Naive thymus-derived CD8-positive, alpha-beta T cell (primary cell): Measurements from ENCODE around the gene SERAC1. TPM values are rescaled to one million over a fixed set of nuclear protein-coding genes. Genes with fewer than 3 reads are reported as not detected.

Experiments used
- ATAC-seq, 2 donors: fragments of 150-1000 bp; cut with Tn5 transposase in 1 of 2; sonication (Bioruptor Pico), chemical (Tn5 transposase) in 1 of 2; 1 replicate in 1 of 2; 2 replicates in 1 of 2; pipeline ENCODE4 v1.10.0; 2021; ENCODE audit warnings: mild to moderate bottlenecking in 2 of 2, moderate library complexity in 2 of 2
- POLR2A ChIA-PET: fragments of 350-600 bp; sonication (Branson Sonifier 250); formaldehyde crosslinking; loops from one replicate; lab custom pipeline; 2021; ENCODE audit warnings: antibody characterized with exemption; lab: Charles Lee
- DNase-seq, 10 donors: peaks; one replicate each; pipeline versions ENCODE4 v3.0.0 to v3.0.0-alpha.2; 2020 to 2022
- H3K27ac Mint-ChIP-seq, 10 donors: one replicate each; pipeline ENCODE4 v1.8.0; 2020 to 2022; ENCODE audit warnings: mild to moderate bottlenecking in 10 of 10, mixed read lengths in 10 of 10, moderate library complexity in 4 of 10, inconsistent platforms in 1 of 10
- H3K27me3 Mint-ChIP-seq, 5 donors: one replicate each; pipeline ENCODE4 v1.8.0; 2021 to 2022; ENCODE audit warnings: mixed read lengths in 5 of 5
- H3K36me3 Mint-ChIP-seq, 3 donors: one replicate each; pipeline ENCODE4 v1.8.0; 2020 to 2022; ENCODE audit warnings: mixed read lengths in 3 of 3, mild to moderate bottlenecking in 2 of 3, inconsistent platforms in 1 of 3
- H3K4me1 Mint-ChIP-seq, 4 donors: one replicate each; pipeline ENCODE4 v1.8.0; 2021 to 2022; ENCODE audit warnings: mixed read lengths in 4 of 4
- H3K4me3 Mint-ChIP-seq, 10 donors: one replicate each; pipeline ENCODE4 v1.8.0; 2020 to 2022; ENCODE audit warnings: mild to moderate bottlenecking in 10 of 10, mixed read lengths in 10 of 10, moderate library complexity in 6 of 10, inconsistent platforms in 1 of 10
- H3K9me3 Mint-ChIP-seq, 9 donors: one replicate each; pipeline ENCODE4 v1.8.0; 2020 to 2022; ENCODE audit warnings: mixed read lengths in 9 of 9, mild to moderate bottlenecking in 3 of 9, inconsistent platforms in 1 of 9, moderate library complexity in 1 of 9
- polyA plus RNA-seq, 3 donors: library from polyadenylated mRNA; unstranded; fragments of 300-500 nt; fragmentation: Illumina TruSeq; gene quantifications; one replicate each; pipeline ENCODE4 v1.2.3, GENCODE V29; 2021
- total RNA-seq, 8 experiments: library from RNA in 2 of 8; stranded (reverse) in 2 of 8; gene quantifications; one replicate each; pipeline ENCODE4 v1.2.3 and lab custom pipeline; 2021 to 2026

SERAC1 gene
- total and polyA plus RNA-seq, 5 experiments from 2014 or later: 2.1 to 3.8 (median 3.2) TPM

- Mint-ChIP-seq H3K27me3 (no peaks in the 10 kb centered on the region), H3K27ac (no peak overlapping the region), H3K36me3 (peaks cover 4 to 36% (median 12%) of the 10 kb centered on the region in 3 donors), H3K9me3 (no peaks in the 10 kb centered on the region), H3K4me3 (no peak overlapping the region), H3K4me1 (no peaks in the 10 kb centered on the region)
- ATAC-seq (no peak), DNase-seq (no peak)
- POLR2A ChIA-PET: no interaction called here
Observed at GRCh38 chr6:158150701-158151100, 17.4 kb downstream of the SERAC1 start.

- no peak overlapping the region for H3K27ac Mint-ChIP-seq
- H3K4me3 Mint-ChIP-seq: no peak overlapping the region
Observed at GRCh38 chr6:158149641-158150040, 18.4 kb downstream of the SERAC1 start.

GRCh38 chr6:158143700-158144099 is 24.4 kb downstream of the SERAC1 start:
- H3K4me3 Mint-ChIP-seq: no peak overlapping the region
- peaks cover 4 to 50% (median 15%) of the 10 kb centered on the region in 3 donors for H3K36me3 Mint-ChIP-seq
- no peaks in the 10 kb centered on the region for H3K27me3 Mint-ChIP-seq
- POLR2A ChIA-PET: no interaction called here
- DNase-seq (no peak), ATAC-seq (no peak)
- no peaks in the 10 kb centered on the region for H3K9me3 Mint-ChIP-seq
- no peaks in the 10 kb centered on the region for H3K4me1 Mint-ChIP-seq
- H3K27ac Mint-ChIP-seq: no peak overlapping the region

More at GRCh38 chr6:158149641-158150040, 18.4 kb downstream of the SERAC1 start:
- Mint-ChIP-seq H3K27me3 (no peaks in the 10 kb centered on the region), H3K36me3 (peaks cover 4 to 30% (median 12%) of the 10 kb centered on the region in 3 donors), H3K9me3 (no peaks in the 10 kb centered on the region), H3K4me1 (no peaks in the 10 kb centered on the region)
- ATAC-seq (no peak), DNase-seq (no peak)
- POLR2A ChIA-PET: no interaction called here

DNA sequence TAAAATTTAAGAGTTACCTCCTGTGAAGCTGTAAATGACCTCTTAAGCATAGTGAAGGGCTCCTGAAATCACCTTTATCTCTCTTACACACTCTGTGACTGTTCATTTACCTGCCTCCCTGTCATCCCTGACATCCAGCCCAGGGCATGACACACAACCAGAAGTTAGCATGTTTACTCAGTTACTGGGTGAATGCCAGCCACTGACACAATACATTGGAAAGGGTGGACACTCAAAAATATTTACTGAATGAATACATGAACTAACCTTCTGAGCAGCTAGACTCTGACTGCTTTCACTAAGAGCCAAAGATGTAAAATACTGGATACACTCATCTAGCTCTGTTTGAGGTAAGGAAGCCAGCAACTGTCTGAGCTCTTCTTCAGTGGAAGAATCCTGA is 25.3 kb downstream of the SERAC1 start:
- H3K4me3 Mint-ChIP-seq: no peak overlapping the region
- peaks cover 4 to 47% (median 15%) of the 10 kb centered on the region in 3 donors for H3K36me3 Mint-ChIP-seq
- no peaks in the 10 kb centered on the region for H3K27me3 Mint-ChIP-seq
- POLR2A ChIA-PET: no interaction called here
- DNase-seq (no peak), ATAC-seq (no peak)
- H3K9me3 Mint-ChIP-seq: no peaks in the 10 kb centered on the region
- H3K4me1 Mint-ChIP-seq: no peaks in the 10 kb centered on the region
- no peak overlapping the region for H3K27ac Mint-ChIP-seq

DNA sequence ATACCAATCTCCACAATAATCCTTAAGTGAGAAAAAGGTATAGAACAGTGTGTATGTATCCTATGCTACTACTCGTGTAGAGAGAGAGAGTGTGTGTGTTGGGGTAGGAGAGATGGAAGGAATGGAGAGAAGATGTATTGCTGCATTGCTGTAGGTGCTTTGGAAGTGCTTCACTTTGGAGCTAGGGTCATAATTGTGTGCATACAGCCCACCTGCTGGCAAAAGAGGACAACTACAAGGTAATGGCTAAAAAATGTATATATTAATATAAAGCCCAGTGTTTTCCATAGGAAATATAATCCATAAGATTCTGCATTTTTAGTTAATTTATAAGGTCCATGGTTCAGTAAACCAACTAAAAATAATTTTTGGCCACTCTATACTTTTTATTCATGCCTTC is 36.1 kb downstream of the SERAC1 start:
- H3K4me3 Mint-ChIP-seq: no peak overlapping the region
- no peaks in the 10 kb centered on the region for H3K9me3 Mint-ChIP-seq
- ATAC-seq: peak in 1 of 2 donors; percentile 46
- H3K27ac Mint-ChIP-seq: no peak overlapping the region
- POLR2A ChIA-PET: no interaction called here
- no peaks in the 10 kb centered on the region for H3K4me1 Mint-ChIP-seq
- peak in 3 of 10 donors; percentile 1 to 9 (median 3) for DNase-seq
- H3K27me3 Mint-ChIP-seq: no peaks in the 10 kb centered on the region
- H3K36me3 Mint-ChIP-seq: peaks cover 0 to 16% (median 16%) of the 10 kb centered on the region in 3 donors

GRCh38 chr6:158125271-158125670 is 42.8 kb downstream of the SERAC1 start:
- peaks cover 12 to 35% (median 29%) of the 10 kb centered on the region in 3 donors for H3K36me3 Mint-ChIP-seq
- H3K27me3 Mint-ChIP-seq: no peaks in the 10 kb centered on the region
- H3K4me1 Mint-ChIP-seq: no peaks in the 10 kb centered on the region

GRCh38 chr6:158124288-158124687 is 43.8 kb downstream of the SERAC1 start:
- H3K27me3 Mint-ChIP-seq: no peaks in the 10 kb centered on the region
- no peaks in the 10 kb centered on the region for H3K4me1 Mint-ChIP-seq
- no peak for DNase-seq
- no peak overlapping the region for H3K27ac Mint-ChIP-seq
- H3K4me3 Mint-ChIP-seq: no peak overlapping the region
- POLR2A ChIA-PET: no interaction called here
- no peak for ATAC-seq
- H3K9me3 Mint-ChIP-seq: no peaks in the 10 kb centered on the region
- peaks cover 12 to 33% (median 29%) of the 10 kb centered on the region in 3 donors for H3K36me3 Mint-ChIP-seq

More at GRCh38 chr6:158125271-158125670, 42.8 kb downstream of the SERAC1 start:
- DNase-seq (no peak), ATAC-seq (no peak)
- Mint-ChIP-seq H3K9me3 (no peaks in the 10 kb centered on the region), H3K27ac (no peak overlapping the region), H3K4me3 (no peak overlapping the region)
- POLR2A ChIA-PET: no interaction called here

- DNase-seq (no peak), ATAC-seq (no peak)
- Mint-ChIP-seq H3K27me3 (no peaks in the 10 kb centered on the region), H3K36me3 (peaks cover 12 to 37% (median 31%) of the 10 kb centered on the region in 3 donors), H3K27ac (no peak overlapping the region), H3K4me1 (no peaks in the 10 kb centered on the region), H3K9me3 (no peaks in the 10 kb centered on the region), H3K4me3 (no peak overlapping the region)
- POLR2A ChIA-PET: no interaction called here
Observed at GRCh38 chr6:158122048-158122447, 46.0 kb downstream of the SERAC1 start.

DNA sequence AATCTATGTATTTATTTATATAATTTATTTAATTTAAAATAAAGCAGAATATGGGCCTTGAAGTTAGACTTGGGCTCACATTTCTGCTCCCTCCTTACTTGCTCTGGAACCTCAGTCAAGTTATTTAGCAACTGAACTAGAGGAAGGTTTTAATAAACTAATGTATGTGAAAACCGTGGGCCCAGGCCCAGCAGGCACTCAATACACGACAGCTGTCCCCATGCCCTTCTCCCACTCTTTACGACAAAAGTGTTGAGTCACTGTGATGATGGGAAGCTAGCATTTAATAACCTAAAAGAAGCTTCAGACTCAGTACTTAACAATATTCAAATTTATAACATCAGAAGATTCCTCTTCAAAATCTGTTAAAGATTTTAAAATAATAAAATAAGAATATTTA is 46.7 kb downstream of the SERAC1 start:
- POLR2A ChIA-PET: no interaction called here
- H3K4me1 Mint-ChIP-seq: no peaks in the 10 kb centered on the region
- no peak overlapping the region for H3K27ac Mint-ChIP-seq
- no peak overlapping the region for H3K4me3 Mint-ChIP-seq
- ATAC-seq: no peak
- no peaks in the 10 kb centered on the region for H3K27me3 Mint-ChIP-seq
- no peaks in the 10 kb centered on the region for H3K9me3 Mint-ChIP-seq
- peaks cover 12 to 39% (median 31%) of the 10 kb centered on the region in 3 donors for H3K36me3 Mint-ChIP-seq
- no peak for DNase-seq

GRCh38 chr6:158118886-158119285 is 49.2 kb downstream of the SERAC1 start:
- Mint-ChIP-seq H3K27ac (no peak overlapping the region), H3K36me3 (peaks cover 6 to 49% (median 19%) of the 10 kb centered on the region in 3 donors), H3K4me3 (no peak overlapping the region), H3K9me3 (no peaks in the 10 kb centered on the region), H3K27me3 (no peaks in the 10 kb centered on the region), H3K4me1 (no peaks in the 10 kb centered on the region)
- POLR2A ChIA-PET: no interaction called here
- DNase-seq (no peak), ATAC-seq (no peak)

- H3K27me3 Mint-ChIP-seq: no peaks in the 10 kb centered on the region
- POLR2A ChIA-PET: no interaction called here
- H3K27ac Mint-ChIP-seq: no peak overlapping the region
- no peaks in the 10 kb centered on the region for H3K9me3 Mint-ChIP-seq
- no peak for DNase-seq
- H3K4me1 Mint-ChIP-seq: no peaks in the 10 kb centered on the region
- H3K36me3 Mint-ChIP-seq: peaks cover 0 to 39% (median 19%) of the 10 kb centered on the region in 3 donors
- H3K4me3 Mint-ChIP-seq: no peak overlapping the region
- ATAC-seq: no peak
Observed at GRCh38 chr6:158115508-158115907, 52.6 kb downstream of the SERAC1 start.

GRCh38 chr6:158115102-158115501 is 53.0 kb downstream of the SERAC1 start:
- POLR2A ChIA-PET: no interaction called here
- Mint-ChIP-seq H3K27ac (no peak overlapping the region), H3K27me3 (no peaks in the 10 kb centered on the region), H3K36me3 (peaks cover 0 to 36% (median 16%) of the 10 kb centered on the region in 3 donors), H3K9me3 (no peaks in the 10 kb centered on the region), H3K4me1 (no peaks in the 10 kb centered on the region), H3K4me3 (no peak overlapping the region)
- no peak for ATAC-seq
- DNase-seq: no peak

- Mint-ChIP-seq H3K4me1 (no peaks in the 10 kb centered on the region), H3K36me3 (peaks cover 8 to 40% (median 18%) of the 10 kb centered on the region in 3 donors), H3K4me3 (no peak overlapping the region), H3K27me3 (no peaks in the 10 kb centered on the region), H3K27ac (peak overlapping the region in 2 of 10 donors; percentile 4 to 70), H3K9me3 (no peaks in the 10 kb centered on the region)
- DNase-seq: no peak
- ATAC-seq: no peak
- POLR2A ChIA-PET: no interaction called here
Observed at GRCh38 chr6:158113802-158114201, 54.3 kb downstream of the SERAC1 start.

DNA sequence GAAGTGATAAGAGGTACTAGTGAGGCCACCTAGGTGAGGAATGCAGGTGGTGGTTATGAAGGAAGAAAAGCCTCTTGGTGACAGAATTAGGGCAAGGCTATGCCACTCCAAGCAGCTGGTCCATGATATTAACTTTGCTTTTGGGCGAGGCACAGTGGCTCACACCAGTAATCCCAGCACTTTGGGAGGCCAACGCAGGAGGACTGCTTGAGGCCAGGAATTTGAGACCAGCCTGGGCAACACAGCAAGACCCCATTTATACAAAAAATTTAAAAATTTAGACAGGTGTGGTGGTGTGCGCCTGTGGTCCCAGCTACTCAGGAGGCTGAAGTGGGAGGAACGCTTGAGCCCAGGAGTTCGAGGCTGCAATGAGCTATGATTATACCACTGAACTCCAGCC is 56.1 kb downstream of the SERAC1 start:
- ATAC-seq: no peak
- H3K4me1 Mint-ChIP-seq: no peaks in the 10 kb centered on the region
- POLR2A ChIA-PET: interaction anchor here (0.6 kb wide), 1 partner anchor 429 kb away, joined by 3 read pairs; no protein-coding TSS in a partner anchor
- no peaks in the 10 kb centered on the region for H3K9me3 Mint-ChIP-seq
- H3K27me3 Mint-ChIP-seq: no peaks in the 10 kb centered on the region
- no peak for DNase-seq
- no peak overlapping the region for H3K4me3 Mint-ChIP-seq
- peak overlapping the region in 1 of 10 donors; percentile 64 for H3K27ac Mint-ChIP-seq
- peaks cover 8 to 31% (median 11%) of the 10 kb centered on the region in 3 donors for H3K36me3 Mint-ChIP-seq
